Sigmoid colon (tissue), 7 donors: ENCODE results near the gene EXOC8. TPM values are rescaled to one million over a fixed set of nuclear protein-coding genes. Genes with fewer than 3 reads are reported as not detected.

ENCODE experiments used
- DNase-seq: peaks from one replicate; pipeline ENCODE4 v3.0.0-alpha.2; 2019
- H3K27ac ChIP-seq, 4 donors: fragments of 200-600 bp; sonication (generic); one replicate each; pipeline ENCODE4 v1.5.1; 2016 to 2019; ENCODE audit warnings: mild to moderate bottlenecking in 1 of 4
- H3K27me3 ChIP-seq, 3 donors: fragments of 200-600 bp; sonication (generic); one replicate each; pipeline ENCODE4 v1.5.1; 2019; ENCODE audit warnings: mild to moderate bottlenecking in 1 of 3
- H3K36me3 ChIP-seq, 4 donors: fragments of 200-600 bp; sonication (generic); one replicate each; pipeline ENCODE4 v1.5.1; 2016 to 2019
- H3K4me1 ChIP-seq, 4 donors: fragments of 200-600 bp; sonication (generic); one replicate each; pipeline ENCODE4 v1.5.1; 2017 to 2019
- H3K4me3 ChIP-seq, 4 donors: fragments of 200-600 bp; sonication (generic); one replicate each; pipeline ENCODE4 v1.5.1; 2017 to 2019; ENCODE audit warnings: mild to moderate bottlenecking in 2 of 4, moderate library complexity in 1 of 4
- H3K9me3 ChIP-seq, 4 donors: fragments of 200-600 bp in 3 of 4; sonication (generic) in 3 of 4; one replicate each; pipeline versions ENCODE4 v1.5.1 to v1.6.1; 2013 to 2019
- EP300 ChIP-seq, 4 donors: sonication (generic); formaldehyde crosslinking; IDR thresholded peaks; one replicate each; pipeline ENCODE4 v1.6.1; 2017; ENCODE audit warnings: antibody characterized with exemption in 4 of 4
- POLR2A ChIP-seq, 2 donors: fragments of 450-650 bp; IDR thresholded peaks; one replicate each; pipeline ENCODE4 v1.6.1; 2016; ENCODE audit warnings: antibody characterized with exemption in 2 of 2, mild to moderate bottlenecking in 2 of 2, moderate library complexity in 2 of 2
- POLR2AphosphoS5 ChIP-seq, 4 donors: sonication (generic); formaldehyde crosslinking; IDR thresholded peaks; one replicate each; pipeline ENCODE4 v1.6.1; 2017; ENCODE audit warnings: antibody characterized with exemption in 4 of 4
- WGBS, 2 donors: extraction: QIAGEN DNeasy Blood & Tissue Kit; methylation state at CpG; one replicate each; pipeline ENCODE4 v1.1.7; 2013; 5-methylcytosine and 5-hydroxymethylcytosine counted together
- intact Hi-C: fragments of 100-400 bp; cut with DNase I; formaldehyde crosslinking; loops from one replicate; pipeline ENCODE4 v1.15.1; 2023
- polyA plus RNA-seq, 3 donors: library from polyadenylated mRNA; stranded (reverse); fragments of 200-250 nt; gene quantifications; one replicate each; pipeline ENCODE4 v1.2.3, GENCODE V29; 2013
- total RNA-seq, 4 donors: library from RNA; depleted of rRNA; stranded (reverse); fragments of >200 nt; gene quantifications; one replicate each; pipeline ENCODE4 v1.1.0, GENCODE V29; 2016
- TF ChIP-seq, protein P1 (sequence below), 4 experiments: fragments of 450-650 bp in 3 of 4; fragments of 200-600 bp in 1 of 4; IDR thresholded peaks; one replicate each; pipeline ENCODE4 v1.5.1; 2016 to 2019; ENCODE audit warnings: antibody characterized with exemption in 4 of 4, mild to moderate bottlenecking in 3 of 4, moderate library complexity in 2 of 4
- donor health status: healthy with polysubstance abuse.
- donor health status: Bipolar disorder and iron deficiency.
- donor health status: healthy.

EXOC8 gene
- total and polyA plus RNA-seq, 7 donors, result 3.0 to 11.7 (median 9.5) TPM

DNA sequence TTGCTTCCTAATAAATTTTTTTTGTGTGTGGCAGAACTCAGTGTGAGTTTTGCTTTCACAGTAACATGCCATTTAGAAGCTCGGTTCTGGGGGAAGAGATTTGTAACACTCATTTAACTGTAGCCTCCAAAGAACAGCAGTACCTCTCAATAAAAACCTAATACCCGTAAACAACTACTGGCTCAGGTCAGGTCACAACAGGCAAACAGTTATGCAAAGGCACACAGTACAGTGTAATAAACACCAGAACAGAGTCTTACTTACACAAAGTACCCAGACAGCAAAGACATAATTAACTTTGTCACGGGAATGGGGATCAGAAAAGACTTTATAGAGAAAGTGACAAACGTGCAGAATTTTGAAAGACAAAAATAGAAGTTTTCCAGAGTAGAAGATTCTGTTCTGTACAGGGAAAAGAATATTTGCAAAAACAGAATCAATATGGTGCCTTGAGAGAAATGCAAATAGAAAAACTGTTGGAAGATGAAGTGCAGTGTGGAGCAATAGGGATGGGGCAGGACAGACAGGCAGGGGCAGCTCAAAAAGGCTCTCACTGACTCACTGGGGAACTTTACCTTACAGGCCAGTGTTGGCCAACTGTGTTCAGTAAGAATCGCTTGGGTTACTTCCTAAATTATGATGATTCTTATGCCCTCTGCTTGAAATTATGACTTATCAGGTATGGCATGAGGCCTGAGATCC is 45.7 kb upstream of the EXOC8 start:
- no peak overlapping the region for H3K4me3 ChIP-seq
- no peaks in the 10 kb centered on the region for H3K27me3 ChIP-seq
- TF ChIP-seq, protein P1, sequence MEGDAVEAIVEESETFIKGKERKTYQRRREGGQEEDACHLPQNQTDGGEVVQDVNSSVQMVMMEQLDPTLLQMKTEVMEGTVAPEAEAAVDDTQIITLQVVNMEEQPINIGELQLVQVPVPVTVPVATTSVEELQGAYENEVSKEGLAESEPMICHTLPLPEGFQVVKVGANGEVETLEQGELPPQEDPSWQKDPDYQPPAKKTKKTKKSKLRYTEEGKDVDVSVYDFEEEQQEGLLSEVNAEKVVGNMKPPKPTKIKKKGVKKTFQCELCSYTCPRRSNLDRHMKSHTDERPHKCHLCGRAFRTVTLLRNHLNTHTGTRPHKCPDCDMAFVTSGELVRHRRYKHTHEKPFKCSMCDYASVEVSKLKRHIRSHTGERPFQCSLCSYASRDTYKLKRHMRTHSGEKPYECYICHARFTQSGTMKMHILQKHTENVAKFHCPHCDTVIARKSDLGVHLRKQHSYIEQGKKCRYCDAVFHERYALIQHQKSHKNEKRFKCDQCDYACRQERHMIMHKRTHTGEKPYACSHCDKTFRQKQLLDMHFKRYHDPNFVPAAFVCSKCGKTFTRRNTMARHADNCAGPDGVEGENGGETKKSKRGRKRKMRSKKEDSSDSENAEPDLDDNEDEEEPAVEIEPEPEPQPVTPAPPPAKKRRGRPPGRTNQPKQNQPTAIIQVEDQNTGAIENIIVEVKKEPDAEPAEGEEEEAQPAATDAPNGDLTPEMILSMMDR (IDR thresholded peaks at IDR 0.05), result no peak
- TF ChIP-seq POLR2AphosphoS5 (IDR thresholded peaks at IDR 0.05) (no peak), EP300 (IDR thresholded peaks at IDR 0.05) (no peak), POLR2A (IDR thresholded peaks at IDR 0.05) (no peak)
- peak overlapping the region in 2 of 4 donors; percentile 2 to 27 for H3K27ac ChIP-seq
- H3K4me1 ChIP-seq, result peaks cover 0 to 79% (median 32%) of the 10 kb centered on the region in 4 donors
- no peaks in the 10 kb centered on the region for H3K36me3 ChIP-seq
- intact Hi-C loops, result loop anchor here (5.0 kb wide), 1 partner anchor 39 kb away; the partner anchor contains the start of gene EGLN1
- no peak for DNase-seq
- H3K9me3 ChIP-seq, result no peaks in the 10 kb centered on the region
- WGBS, 2 donors, result 65 to 77% methylated on average over 5 of the region's 5 CpGs

DNA sequence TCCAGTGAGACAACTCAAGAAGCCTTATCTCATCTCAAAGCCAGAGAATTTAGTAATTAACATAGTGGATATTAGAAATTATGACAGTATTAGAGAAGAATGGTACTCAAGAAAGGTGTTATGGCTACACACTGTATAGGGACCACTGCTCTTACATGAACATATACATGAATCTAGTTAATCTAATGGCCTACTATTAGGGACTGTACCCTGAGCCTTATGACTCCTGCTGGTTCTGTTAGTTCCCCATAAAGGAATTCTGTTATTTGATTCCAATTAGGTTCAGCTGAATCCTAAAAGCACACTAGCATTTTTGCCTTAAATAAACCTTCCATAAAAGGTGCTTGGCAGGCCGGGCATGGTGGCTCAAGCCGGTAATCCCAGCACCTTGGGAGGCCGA is 44.8 kb upstream of the EXOC8 start:
- Histone ChIP-seq H3K4me1 (peaks cover 0 to 85% (median 34%) of the 10 kb centered on the region in 4 donors), H3K36me3 (no peaks in the 10 kb centered on the region), H3K9me3 (no peaks in the 10 kb centered on the region), H3K27me3 (no peaks in the 10 kb centered on the region), H3K27ac (peak overlapping the region in 1 of 4 donors; percentile 43), H3K4me3 (no peak overlapping the region)
- no peak for TF ChIP-seq EP300 (IDR thresholded peaks at IDR 0.05)
- no peak for TF ChIP-seq POLR2AphosphoS5 (IDR thresholded peaks at IDR 0.05)
- TF ChIP-seq POLR2A (IDR thresholded peaks at IDR 0.05), result no peak
- TF ChIP-seq, protein P1 (IDR thresholded peaks at IDR 0.05), result no peak
- intact Hi-C loops, result loop anchor here (5.0 kb wide), 1 partner anchor 40 kb away; the partner anchor contains the start of gene EGLN1
- whole genome bisulfite sequencing, 2 donors, result 95 to 96% methylated on average over 3 of the region's 3 CpGs
- DNase-seq, result no peak

DNA sequence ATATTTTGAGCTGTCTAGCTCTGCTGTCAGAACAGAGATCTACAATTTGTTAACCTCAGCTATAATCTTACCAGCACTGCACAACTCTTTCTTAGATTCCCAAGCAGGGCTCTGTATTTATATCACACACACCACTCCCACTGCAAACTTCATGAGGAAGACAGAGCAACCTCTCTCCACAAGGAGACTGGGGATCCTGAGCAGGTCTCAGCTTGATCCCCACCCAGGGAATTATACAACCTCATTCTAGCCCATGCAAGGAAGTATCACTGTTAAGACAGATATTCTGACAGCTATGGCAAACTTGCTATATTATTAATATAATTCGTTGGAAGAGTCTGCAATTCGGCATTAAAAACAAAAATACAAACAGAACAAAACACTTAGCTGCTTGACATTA is 44.1 kb upstream of the EXOC8 start:
- DNase-seq, result no peak
- Histone ChIP-seq H3K9me3 (no peaks in the 10 kb centered on the region), H3K27me3 (no peaks in the 10 kb centered on the region), H3K4me1 (peaks cover 0 to 88% (median 41%) of the 10 kb centered on the region in 4 donors), H3K36me3 (no peaks in the 10 kb centered on the region), H3K27ac (no peak overlapping the region), H3K4me3 (no peak overlapping the region)
- intact Hi-C loops, result loop anchor here (5.0 kb wide), 1 partner anchor 41 kb away; the partner anchor contains the start of gene EGLN1
- WGBS, 2 donors, result 64 to 84% methylated on average over 2 of the region's 2 CpGs
- no peak for TF ChIP-seq EP300 (IDR thresholded peaks at IDR 0.05)
- TF ChIP-seq, protein P1 (IDR thresholded peaks at IDR 0.05), result no peak
- no peak for TF ChIP-seq POLR2AphosphoS5 (IDR thresholded peaks at IDR 0.05)
- TF ChIP-seq POLR2A (IDR thresholded peaks at IDR 0.05), result no peak

DNA sequence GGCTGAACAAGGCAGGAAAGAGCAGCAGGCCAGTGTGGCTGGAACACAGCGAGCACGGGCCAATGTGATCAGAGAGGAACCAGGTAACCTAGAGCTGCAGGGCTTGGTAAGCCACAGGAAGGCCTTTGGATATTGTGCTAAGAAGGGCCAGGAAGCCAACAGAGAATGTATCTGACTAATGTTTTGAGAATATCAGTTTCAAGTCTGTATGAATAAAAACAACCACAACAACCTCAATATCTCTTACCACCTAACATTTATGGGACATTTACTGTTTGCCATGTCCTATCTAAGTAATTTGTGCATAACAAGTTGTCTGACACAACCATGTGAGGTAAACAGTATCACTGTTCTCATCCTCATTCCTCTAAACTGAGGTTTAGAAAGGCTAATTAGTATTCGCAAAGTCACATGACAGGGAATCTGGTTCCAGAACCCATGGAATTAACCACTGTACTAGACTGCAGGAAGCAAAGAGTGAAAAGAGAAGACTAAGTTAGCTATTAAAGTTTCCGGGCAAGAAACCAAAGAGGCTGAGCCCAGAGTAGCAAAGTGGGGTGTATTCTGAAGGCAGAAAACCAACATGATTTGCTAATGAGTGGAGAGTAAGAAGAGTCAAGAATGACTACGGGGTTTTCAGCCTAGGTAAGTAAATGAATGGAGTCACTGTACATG is 39.4 kb upstream of the EXOC8 start:
- H3K4me1 ChIP-seq, result peaks cover 0 to 50% (median 24%) of the 10 kb centered on the region in 4 donors
- WGBS, 2 donors, result 77 to 82% methylated on average over 5 of the region's 5 CpGs
- no peak for TF ChIP-seq EP300 (IDR thresholded peaks at IDR 0.05)
- TF ChIP-seq POLR2AphosphoS5 (IDR thresholded peaks at IDR 0.05), result no peak
- no peak for TF ChIP-seq POLR2A (IDR thresholded peaks at IDR 0.05)
- TF ChIP-seq, protein P1 (IDR thresholded peaks at IDR 0.05), result no peak

More for the DNA sequence above, 39.4 kb upstream of the EXOC8 start:
- intact Hi-C loops, result no loop called here
- no peak for DNase-seq
- Histone ChIP-seq H3K27ac (peak overlapping the region in 1 of 4 donors; percentile 24), H3K36me3 (no peaks in the 10 kb centered on the region), H3K27me3 (no peaks in the 10 kb centered on the region), H3K4me3 (no peak overlapping the region), H3K9me3 (no peaks in the 10 kb centered on the region)
